Keratinocyte (primary cell): ENCODE results near the gene THSD8. TPM values are rescaled to one million over a fixed set of nuclear protein-coding genes. Genes with fewer than 3 reads are reported as not detected.

Source experiments
- DNase-seq: peaks from one replicate; pipeline ENCODE4 v3.0.0-alpha.2; 2011; ENCODE audit warnings: low read depth, missing footprints, low spot score
- FAIRE-seq: peaks from 2 replicates; lab custom pipeline; 2011; peaks lifted over from hg19 to GRCh38; lab: Jason Lieb, UNC
- H2AFZ ChIP-seq: 2 replicates; pipeline ENCODE4 v1.6.0; 2012; ENCODE audit warnings: low read length, control low read depth, inconsistent platforms; ENCODE audit not compliant: control insufficient read depth
- H3K27ac ChIP-seq: 2 replicates; pipeline ENCODE4 v1.5.1; 2011; ENCODE audit warnings: low read length; ENCODE audit not compliant: control insufficient read depth, insufficient read depth
- H3K27me3 ChIP-seq: 3 replicates; pipeline ENCODE4 v1.6.0; 2011; ENCODE audit warnings: low read length; ENCODE audit not compliant: control insufficient read depth, insufficient read depth; ENCODE audit errors: extremely low read depth
- H3K36me3 ChIP-seq, 2 experiments: 2 replicates in 1 of 2; 3 replicates in 1 of 2; pipeline ENCODE4 v1.5.1; 2011; ENCODE audit warnings: low read length in 2 of 2, mild to moderate bottlenecking in 1 of 2; ENCODE audit not compliant: control insufficient read depth in 2 of 2, insufficient read depth in 2 of 2; ENCODE audit errors: extremely low read depth in 1 of 2
- H3K4me1 ChIP-seq: 3 replicates; pipeline ENCODE4 v1.5.1; 2011; ENCODE audit warnings: low read length; ENCODE audit not compliant: control insufficient read depth, insufficient read depth; ENCODE audit errors: extremely low read depth
- H3K4me2 ChIP-seq: 3 replicates; pipeline ENCODE4 v1.6.0; 2011; ENCODE audit warnings: low read depth, low read length; ENCODE audit not compliant: control insufficient read depth, insufficient read depth; ENCODE audit errors: extremely low read depth
- H3K4me3 ChIP-seq, 3 experiments: fragments of 200-600 bp in 1 of 3; sonication (generic) in 1 of 3; 2 replicates in 2 of 3; 3 replicates in 1 of 3; pipeline ENCODE4 v1.5.1; 2011 to 2016; ENCODE audit warnings: low read length in 3 of 3, mild to moderate bottlenecking in 3 of 3, control low read depth in 2 of 3, inconsistent platforms in 1 of 3, low read depth in 1 of 3, mixed read lengths in 1 of 3, mixed run types in 1 of 3, moderate library complexity in 1 of 3; ENCODE audit not compliant: control insufficient read depth in 2 of 3, insufficient read depth in 2 of 3; ENCODE audit errors: extremely low read depth in 1 of 3
- H3K79me2 ChIP-seq: 2 replicates; pipeline ENCODE4 v1.6.0; 2012; ENCODE audit warnings: low read length; ENCODE audit not compliant: control insufficient read depth, insufficient read depth
- H3K9ac ChIP-seq: 3 replicates; pipeline ENCODE4 v1.6.0; 2011; ENCODE audit warnings: low read length; ENCODE audit not compliant: control insufficient read depth, insufficient read depth; ENCODE audit errors: extremely low read depth
- H3K9me1 ChIP-seq: 3 replicates; pipeline ENCODE4 v1.6.0; 2011; ENCODE audit warnings: low read length; ENCODE audit not compliant: control insufficient read depth, insufficient read depth; ENCODE audit errors: extremely low read depth
- H3K9me3 ChIP-seq: 2 replicates; pipeline ENCODE4 v1.5.1; 2012; ENCODE audit warnings: low read depth, low read length; ENCODE audit not compliant: control insufficient read depth
- H4K20me1 ChIP-seq: 3 replicates; pipeline ENCODE4 v1.6.0; 2011; ENCODE audit warnings: low read length; ENCODE audit not compliant: control insufficient read depth, insufficient read depth; ENCODE audit errors: extremely low read depth
- EZH2 ChIP-seq: IDR thresholded peaks from one replicate; pipeline ENCODE4 v1.6.1; 2012; ENCODE audit warnings: inconsistent platforms, mild to moderate bottlenecking, low read length, moderate library complexity
- dilution Hi-C: fragments of 300-500 bp; cut with MboI; formaldehyde crosslinking; loops from one replicate; pipeline ENCODE4 v1.7.0; 2020; ENCODE audit warnings: low sequenced_read_pairs; ENCODE audit not compliant: extremely low pct_ligation_motif_present
- polyA plus RNA-seq, 5 experiments: library from polyadenylated mRNA; depleted of rRNA in 3 of 5; stranded (reverse) in 3 of 5; stranded (forward) in 1 of 5; unstranded in 1 of 5; fragments of >200 nt; gene quantifications; 1 replicate in 1 of 5; 2 replicates in 3 of 5; 3 replicates in 1 of 5; pipeline versions ENCODE4 v1.2.1 to v1.2.3, GENCODE V29; 2011 to 2012; ENCODE audit warnings: missing spikeins in 2 of 5, low read depth in 1 of 5, low replicate concordance in 1 of 5
- TF ChIP-seq, protein P1 (sequence below), 3 experiments: IDR thresholded peaks in 1 of 3; conservative IDR thresholded peaks in 1 of 3; optimal IDR thresholded peaks in 1 of 3; 2 replicates in 2 of 3; 3 replicates in 1 of 3; pipeline versions ENCODE3 to v1.5.1; 2011; ENCODE audit warnings: low read length in 3 of 3, mild to moderate bottlenecking in 3 of 3, moderate library complexity in 2 of 3, control low read depth in 1 of 3, inconsistent platforms in 1 of 3; ENCODE audit not compliant: insufficient read depth in 2 of 3; ENCODE audit errors: extremely low read depth in 1 of 3

The THSD8 gene
- polyA plus RNA-seq, 1 donor (not counting 4 experiments of a cell fraction or from before 2014, with no cell fraction given) = 6.6 TPM

DNA sequence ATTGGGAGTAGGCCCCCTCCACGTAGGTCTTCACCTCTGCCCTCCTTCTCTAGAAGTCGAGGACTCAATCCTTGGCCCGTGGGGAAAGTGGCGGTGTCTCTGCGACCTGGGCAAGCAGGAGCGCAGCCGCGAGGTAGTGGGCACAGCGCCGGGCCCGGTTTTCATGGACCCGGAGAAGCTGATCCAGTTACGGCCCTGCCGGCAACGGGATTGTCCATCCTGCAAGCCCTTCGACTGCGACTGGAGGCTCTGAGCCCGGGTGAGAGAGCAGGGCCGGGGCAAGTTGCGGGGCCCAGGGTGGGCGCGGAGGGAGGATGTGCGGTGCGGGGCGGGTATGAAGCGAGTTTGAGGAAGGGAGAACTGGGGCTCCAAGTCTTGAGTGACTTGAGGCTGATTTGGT is 2.2 kb downstream of the THSD8 start:
- no peak overlapping the region for H3K27ac ChIP-seq
- no peaks in the 10 kb centered on the region for H3K9me3 ChIP-seq
- H3K79me2 ChIP-seq = peaks cover 19% of the 10 kb centered on the region
- peaks cover 32% of the 10 kb centered on the region for H3K4me1 ChIP-seq
- H3K36me3 ChIP-seq = peaks cover 2 to 9% of the 10 kb centered on the region in 2 experiments
- no peak overlapping the region for H2AFZ ChIP-seq
- no peak overlapping the region for H3K9ac ChIP-seq
- no peaks in the 10 kb centered on the region for H3K9me1 ChIP-seq
- dilution Hi-C loops = no loop called here
- no peak overlapping the region for H3K4me3 ChIP-seq
- FAIRE-seq (no peak), DNase-seq (no peak)
- no peaks in the 10 kb centered on the region for H3K27me3 ChIP-seq
- TF ChIP-seq, protein P1, sequence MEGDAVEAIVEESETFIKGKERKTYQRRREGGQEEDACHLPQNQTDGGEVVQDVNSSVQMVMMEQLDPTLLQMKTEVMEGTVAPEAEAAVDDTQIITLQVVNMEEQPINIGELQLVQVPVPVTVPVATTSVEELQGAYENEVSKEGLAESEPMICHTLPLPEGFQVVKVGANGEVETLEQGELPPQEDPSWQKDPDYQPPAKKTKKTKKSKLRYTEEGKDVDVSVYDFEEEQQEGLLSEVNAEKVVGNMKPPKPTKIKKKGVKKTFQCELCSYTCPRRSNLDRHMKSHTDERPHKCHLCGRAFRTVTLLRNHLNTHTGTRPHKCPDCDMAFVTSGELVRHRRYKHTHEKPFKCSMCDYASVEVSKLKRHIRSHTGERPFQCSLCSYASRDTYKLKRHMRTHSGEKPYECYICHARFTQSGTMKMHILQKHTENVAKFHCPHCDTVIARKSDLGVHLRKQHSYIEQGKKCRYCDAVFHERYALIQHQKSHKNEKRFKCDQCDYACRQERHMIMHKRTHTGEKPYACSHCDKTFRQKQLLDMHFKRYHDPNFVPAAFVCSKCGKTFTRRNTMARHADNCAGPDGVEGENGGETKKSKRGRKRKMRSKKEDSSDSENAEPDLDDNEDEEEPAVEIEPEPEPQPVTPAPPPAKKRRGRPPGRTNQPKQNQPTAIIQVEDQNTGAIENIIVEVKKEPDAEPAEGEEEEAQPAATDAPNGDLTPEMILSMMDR (optimal IDR thresholded peaks at IDR 0.05 in 1 of 3, IDR thresholded peaks at IDR 0.05 in 1 of 3, conservative IDR thresholded peaks at IDR 0.05 in 1 of 3; ENCODE audit: extremely low read depth in 1 of 3, insufficient read depth in 2 of 3, low read length in 3 of 3) = no peak
- no peak for TF ChIP-seq EZH2
- no peak overlapping the region for H3K4me2 ChIP-seq
- no peaks in the 10 kb centered on the region for H4K20me1 ChIP-seq

DNA sequence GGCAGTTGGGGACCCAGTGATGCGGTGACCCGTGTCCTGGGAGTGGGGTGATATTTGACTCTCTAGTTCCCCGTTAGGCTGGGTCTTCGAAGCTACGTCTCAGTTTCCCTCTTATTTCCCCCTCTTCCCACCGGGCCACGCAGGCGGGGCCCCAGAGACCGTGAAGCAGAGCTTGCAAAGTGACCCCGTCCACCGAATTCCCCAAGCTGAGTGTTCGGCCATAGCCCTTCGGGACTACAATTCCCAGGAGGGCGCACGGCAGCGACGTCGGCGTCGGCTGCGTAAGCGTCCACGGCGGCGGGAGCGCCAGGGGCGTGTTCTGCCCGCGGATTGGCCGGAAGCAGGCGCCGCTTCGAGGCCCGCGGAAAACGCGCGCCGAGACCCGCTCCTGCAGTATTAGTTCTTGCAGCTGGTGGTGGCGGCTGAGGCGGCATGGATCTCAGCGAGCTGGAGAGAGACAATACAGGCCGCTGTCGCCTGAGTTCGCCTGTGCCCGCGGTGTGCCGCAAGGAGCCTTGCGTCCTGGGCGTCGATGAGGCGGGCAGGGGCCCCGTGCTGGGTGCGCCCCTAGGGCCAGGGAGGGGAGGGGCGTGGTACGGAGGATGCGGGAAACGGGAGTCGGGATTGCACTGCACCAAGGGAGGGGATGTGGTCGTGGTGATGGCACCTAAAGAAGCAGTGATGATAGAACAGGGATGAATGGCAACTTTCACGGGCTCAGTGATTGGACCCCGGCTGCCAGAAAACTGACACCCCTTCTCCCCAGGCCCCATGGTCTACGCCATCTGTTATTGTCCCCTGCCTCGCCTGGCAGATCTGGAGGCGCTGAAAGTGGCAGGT is 4.6 kb downstream of the THSD8 start, which contains the start of gene RNASEH2A:
RNASEH2A (plus strand) TSS at position 343 of the 840 bp plus-strand sequence; CDS start at position 433, 90 bp downstream.
- dilution Hi-C loops = no loop called here
- H2AFZ ChIP-seq = peak within 1 kb of the TSS; percentile 98
- FAIRE-seq = peak; percentile 36
- H3K4me3 ChIP-seq = peak within 1 kb of the TSS; percentile 81 to 90 (median 87)
- peak within 1 kb of the TSS; percentile 98 for H3K4me2 ChIP-seq
- H3K27ac ChIP-seq = peak within 1 kb of the TSS; percentile 48
- no peaks in the 10 kb centered on the region for H3K27me3 ChIP-seq
- H3K9ac ChIP-seq = peak within 1 kb of the TSS; percentile 81
- no peaks in the 10 kb centered on the region for H3K9me1 ChIP-seq
- DNase-seq = no peak
- peaks cover 0 to 3% of the 10 kb centered on the region in 2 experiments for H3K36me3 ChIP-seq
- no peaks in the 10 kb centered on the region for H4K20me1 ChIP-seq
- peaks cover 21% of the 10 kb centered on the region for H3K4me1 ChIP-seq
- peaks cover 8% of the 10 kb centered on the region for H3K79me2 ChIP-seq
- H3K9me3 ChIP-seq = no peaks in the 10 kb centered on the region
- TF ChIP-seq, protein P1 (optimal IDR thresholded peaks at IDR 0.05 in 1 of 3, IDR thresholded peaks at IDR 0.05 in 1 of 3, conservative IDR thresholded peaks at IDR 0.05 in 1 of 3; ENCODE audit: extremely low read depth in 1 of 3, insufficient read depth in 2 of 3, low read length in 3 of 3) = peak in 1 of 3 experiments; percentile 2
- no peak for TF ChIP-seq EZH2
